ENCODE measurements around the gene RGS7.

The RGS7 gene

DNA sequence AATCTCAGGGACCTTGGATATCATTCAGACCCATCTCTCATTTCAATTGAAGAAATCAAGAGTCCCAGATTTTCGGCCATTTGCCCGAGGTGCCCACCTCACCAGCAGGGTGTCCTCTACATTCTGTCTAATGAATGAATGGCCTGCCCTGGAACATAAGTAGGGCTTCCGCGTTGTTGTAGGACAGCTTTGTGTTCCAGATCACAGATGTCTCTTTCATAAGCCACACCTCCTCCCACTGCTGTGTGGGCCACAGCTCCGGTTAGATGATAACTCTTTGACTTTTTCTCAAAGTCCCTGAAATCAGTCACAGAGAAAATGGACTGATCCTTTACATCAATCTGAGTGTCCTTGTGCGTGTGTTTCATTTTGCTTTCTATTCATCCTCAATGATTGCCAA lies 144.4 kb downstream of the RGS7 start:
- TF ChIP-seq, protein P1, sequence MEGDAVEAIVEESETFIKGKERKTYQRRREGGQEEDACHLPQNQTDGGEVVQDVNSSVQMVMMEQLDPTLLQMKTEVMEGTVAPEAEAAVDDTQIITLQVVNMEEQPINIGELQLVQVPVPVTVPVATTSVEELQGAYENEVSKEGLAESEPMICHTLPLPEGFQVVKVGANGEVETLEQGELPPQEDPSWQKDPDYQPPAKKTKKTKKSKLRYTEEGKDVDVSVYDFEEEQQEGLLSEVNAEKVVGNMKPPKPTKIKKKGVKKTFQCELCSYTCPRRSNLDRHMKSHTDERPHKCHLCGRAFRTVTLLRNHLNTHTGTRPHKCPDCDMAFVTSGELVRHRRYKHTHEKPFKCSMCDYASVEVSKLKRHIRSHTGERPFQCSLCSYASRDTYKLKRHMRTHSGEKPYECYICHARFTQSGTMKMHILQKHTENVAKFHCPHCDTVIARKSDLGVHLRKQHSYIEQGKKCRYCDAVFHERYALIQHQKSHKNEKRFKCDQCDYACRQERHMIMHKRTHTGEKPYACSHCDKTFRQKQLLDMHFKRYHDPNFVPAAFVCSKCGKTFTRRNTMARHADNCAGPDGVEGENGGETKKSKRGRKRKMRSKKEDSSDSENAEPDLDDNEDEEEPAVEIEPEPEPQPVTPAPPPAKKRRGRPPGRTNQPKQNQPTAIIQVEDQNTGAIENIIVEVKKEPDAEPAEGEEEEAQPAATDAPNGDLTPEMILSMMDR (conservative IDR thresholded peaks at IDR 0.05; ENCODE audit: control insufficient read depth, insufficient read depth, low read depth, low read length) = no peak
- H3K4me3 ChIP-seq (ENCODE audit: control insufficient read depth, low read depth, low read length) = no peak overlapping the region
- DNase-seq (ENCODE audit: low read depth) = no peak

DNA sequence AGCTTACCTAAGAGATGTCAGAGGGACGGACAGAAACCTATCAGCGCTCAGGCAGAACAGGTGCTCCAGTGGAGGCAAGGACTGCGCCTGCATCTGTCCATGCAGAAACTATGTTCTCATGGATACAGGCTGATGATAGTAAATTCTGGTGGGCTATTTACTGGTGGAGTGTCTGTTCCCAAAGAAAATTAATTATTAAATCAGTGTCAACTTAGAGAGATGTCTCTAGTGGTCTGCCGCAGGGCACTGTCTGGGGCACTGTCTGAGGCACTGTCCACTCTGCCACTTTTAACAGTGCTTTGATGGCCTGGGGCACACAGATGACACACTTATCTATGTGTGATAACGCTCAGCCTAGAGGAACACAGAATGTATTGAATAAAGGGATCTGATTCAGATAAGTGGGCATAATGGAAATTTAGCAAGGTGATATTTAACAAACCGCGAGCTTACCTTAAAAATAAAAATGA lies 148.1 kb downstream of the RGS7 start:
- DNase-seq (ENCODE audit: low read depth) = no peak
- H3K4me3 ChIP-seq (ENCODE audit: control insufficient read depth, low read depth, low read length) = no peak overlapping the region
- TF ChIP-seq, protein P1 (conservative IDR thresholded peaks at IDR 0.05; ENCODE audit: control insufficient read depth, insufficient read depth, low read depth, low read length) = no peak

DNA sequence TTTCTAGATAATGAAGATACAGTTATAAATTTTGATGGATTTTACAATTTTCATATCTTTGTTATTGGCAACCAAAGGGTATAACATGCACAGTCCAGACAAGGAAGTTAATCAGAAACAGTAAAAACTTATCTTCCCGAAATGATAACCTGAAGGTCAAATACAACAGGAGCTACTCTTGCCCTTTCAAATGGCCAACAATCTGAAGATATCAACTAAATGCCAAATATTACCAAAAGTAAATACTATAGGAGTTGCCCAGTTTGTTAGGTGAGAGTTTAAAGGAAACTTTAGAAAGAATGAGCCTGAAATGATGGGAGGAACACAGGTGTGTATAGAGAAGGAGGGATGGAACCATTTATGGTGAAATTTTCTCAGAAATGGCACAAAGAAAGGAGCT lies 153.2 kb downstream of the RGS7 start:
- no peak overlapping the region for H3K4me3 ChIP-seq (ENCODE audit: control insufficient read depth, low read depth, low read length)
- TF ChIP-seq, protein P1 (conservative IDR thresholded peaks at IDR 0.05; ENCODE audit: control insufficient read depth, insufficient read depth, low read depth, low read length) = no peak
- no peak for DNase-seq (ENCODE audit: low read depth)

DNA sequence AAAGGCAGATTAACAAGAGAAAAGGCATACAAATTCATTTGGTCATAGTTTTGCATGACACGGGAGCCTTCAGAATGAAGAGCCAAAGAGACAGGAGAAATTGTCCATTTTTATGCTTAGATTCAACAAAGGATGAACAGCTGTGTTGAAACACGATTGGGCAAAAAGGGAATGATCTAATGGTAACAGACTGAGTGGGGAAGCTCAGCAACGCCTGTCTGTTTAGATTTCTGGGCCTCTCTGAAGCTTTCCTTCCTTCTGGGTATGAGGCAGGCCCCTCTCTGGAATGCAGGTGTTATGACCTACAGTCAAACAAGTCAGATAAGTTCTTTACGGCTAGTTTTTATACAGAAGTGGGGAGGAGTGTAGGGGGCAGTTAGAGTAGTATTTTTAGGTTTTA lies 154.6 kb downstream of the RGS7 start:
- DNase-seq (ENCODE audit: low read depth) = no peak
- no peak overlapping the region for H3K4me3 ChIP-seq (ENCODE audit: control insufficient read depth, low read depth, low read length)
- TF ChIP-seq, protein P1 (conservative IDR thresholded peaks at IDR 0.05; ENCODE audit: control insufficient read depth, insufficient read depth, low read depth, low read length) = no peak

DNA sequence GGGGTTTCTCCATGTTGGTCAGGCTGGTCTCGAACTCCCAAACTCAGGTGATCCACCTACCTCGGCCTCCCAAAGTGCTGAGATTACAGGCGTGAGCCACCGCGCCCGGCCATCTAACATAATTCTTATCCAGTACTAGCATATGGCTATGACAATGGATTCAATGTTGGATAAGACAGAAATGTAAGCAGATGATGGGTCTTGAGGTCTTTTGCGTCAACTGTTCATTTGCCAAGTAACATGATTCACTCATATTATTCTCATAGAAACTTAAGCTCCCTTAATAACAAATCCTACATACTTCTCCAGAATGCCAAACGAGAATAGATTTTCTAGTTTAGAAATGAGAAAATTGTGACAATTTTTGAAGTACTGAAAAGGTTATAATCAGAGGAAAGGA lies 170.3 kb downstream of the RGS7 start:
- H3K4me3 ChIP-seq (ENCODE audit: control insufficient read depth, low read depth, low read length) = no peak overlapping the region

DNA sequence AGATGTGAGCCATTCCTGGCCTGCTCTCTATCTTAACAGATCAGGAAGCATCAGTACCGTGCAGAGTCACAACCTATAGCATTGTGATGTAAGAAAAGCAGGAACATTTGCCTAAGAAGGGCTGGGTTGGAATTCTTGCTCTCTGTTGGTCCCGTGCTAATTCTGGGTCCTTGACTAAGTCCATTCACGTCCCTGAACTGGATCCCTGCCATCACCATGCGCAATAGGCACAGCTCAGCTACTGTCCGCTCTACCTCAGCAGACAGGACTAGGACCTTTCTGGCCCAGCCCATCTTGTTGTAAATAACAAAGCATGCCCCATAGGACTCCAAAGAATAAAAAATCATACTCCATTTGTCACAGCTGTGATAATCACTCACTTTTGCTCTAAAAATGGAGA lies 175.0 kb downstream of the RGS7 start:
- no peak overlapping the region for H3K4me3 ChIP-seq (ENCODE audit: control insufficient read depth, low read depth, low read length)
- TF ChIP-seq, protein P1 (conservative IDR thresholded peaks at IDR 0.05; ENCODE audit: control insufficient read depth, insufficient read depth, low read depth, low read length) = no peak
- DNase-seq (ENCODE audit: low read depth) = no peak

More for the DNA sequence above, 170.3 kb downstream of the RGS7 start:
- peak; percentile 28 for DNase-seq (ENCODE audit: low read depth)
- TF ChIP-seq, protein P1 (conservative IDR thresholded peaks at IDR 0.05; ENCODE audit: control insufficient read depth, insufficient read depth, low read depth, low read length) = no peak

DNA sequence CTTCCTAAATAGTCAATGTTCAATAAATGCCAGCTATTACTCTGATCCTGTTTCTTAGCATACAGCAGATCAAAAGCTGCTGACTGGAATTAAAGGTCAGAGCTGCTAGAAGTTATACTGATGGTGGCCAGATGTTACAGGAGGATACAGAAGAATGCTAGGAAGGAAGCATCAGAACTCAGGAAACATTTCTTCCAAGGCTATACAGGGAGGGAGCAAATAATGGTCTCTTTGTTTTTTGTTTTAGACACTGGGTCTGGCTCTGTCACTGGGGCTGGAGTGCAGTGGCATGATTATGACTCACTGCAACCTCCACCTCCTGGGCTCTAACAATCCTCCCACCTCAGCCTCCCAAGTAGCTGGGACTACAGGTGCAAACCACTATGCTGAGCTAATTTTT lies 175.5 kb downstream of the RGS7 start:
- DNase-seq (ENCODE audit: low read depth) = no peak
- TF ChIP-seq, protein P1 (conservative IDR thresholded peaks at IDR 0.05; ENCODE audit: control insufficient read depth, insufficient read depth, low read depth, low read length) = no peak
- H3K4me3 ChIP-seq (ENCODE audit: control insufficient read depth, low read depth, low read length) = no peak overlapping the region
